ENCODE data around the gene DDX20. TPM values are rescaled to one million over a fixed set of nuclear protein-coding genes. Genes with fewer than 3 reads are reported as not detected.

Gene DDX20
- total and polyA plus RNA-seq, 4 experiments from 2014 or later = 10.1 to 26.0 (median 18.0) TPM

- ChIA-PET POLR2A (ENCODE audit: partially characterized antibody) (interaction anchor here (0.6 to 4.0 kb wide), 6 partner anchors 10 to 304 kb away, joined by 3 to 47 read pairs (median 7); partner anchors contain the start of gene INKA2), CTCF (ENCODE audit: partially characterized antibody) (interaction anchor here (1.2 to 8.0 kb wide), 5 partner anchors 12 to 305 kb away, joined by 3 to 73 read pairs (median 42); no protein-coding TSS in a partner anchor)
- H3K27me3 Mint-ChIP-seq = peaks cover 0 to 2% of the 10 kb centered on the region in 2 donors
- Histone ChIP-seq H3K4me1 (ENCODE audit: insufficient read depth, low read length) (peaks cover 20% of the 10 kb centered on the region), H3K9me3 (ENCODE audit: control insufficient read depth in 1 of 2, low read length in 2 of 2) (no peaks in the 10 kb centered on the region), H3K36me3 (ENCODE audit: insufficient read depth, low read length) (peaks cover 23% of the 10 kb centered on the region), H3K4me3 (ENCODE audit: low read length in 2 of 2) (peak overlapping the region; percentile 63 to 92), H3K27ac (ENCODE audit: low read depth, low read length) (peak overlapping the region; percentile 93), H3K27me3 (ENCODE audit: insufficient read depth, low read length) (no peaks in the 10 kb centered on the region)
- peaks cover 17 to 38% of the 10 kb centered on the region in 2 donors for H3K36me3 Mint-ChIP-seq
- peak overlapping the region; percentile 90 to 100 (median 98) for H3K4me3 Mint-ChIP-seq
- intact Hi-C loops (cut with micrococcal nuclease) = loop anchor here (5.0 kb wide), 1 partner anchor 861 kb away; the partner anchor contains the start of genes CAPZA1 and ST7L
- H3K27ac Mint-ChIP-seq = peak overlapping the region; percentile 86 to 99 (median 97)
- DNase-seq = no peak
- H3K9me3 Mint-ChIP-seq = peaks cover 0 to 9% (median 0%) of the 10 kb centered on the region in 8 donors
- peaks cover 26 to 40% (median 33%) of the 10 kb centered on the region in 4 donors for H3K4me1 Mint-ChIP-seq
Observed at GRCh38 chr1:111756124-111756513, 418 bp downstream of the DDX20 start.

- H3K27ac Mint-ChIP-seq = peak overlapping the region in 6 of 7 donors; percentile 53 to 98 (median 78)
- ChIA-PET POLR2A (ENCODE audit: partially characterized antibody) (no interaction called here), CTCF (ENCODE audit: partially characterized antibody) (interaction anchor here (8.0 kb wide), 1 partner anchor 45 kb away, joined by 73 read pairs; no protein-coding TSS in a partner anchor)
- peaks cover 26 to 40% (median 33%) of the 10 kb centered on the region in 4 donors for H3K4me1 Mint-ChIP-seq
- H3K4me1 ChIP-seq (ENCODE audit: insufficient read depth, low read length) = peaks cover 20% of the 10 kb centered on the region
- intact Hi-C loops (cut with micrococcal nuclease) = loop anchor here (5.0 kb wide), 1 partner anchor 859 kb away; the partner anchor contains the start of genes CAPZA1 and ST7L
- H3K4me3 Mint-ChIP-seq = peak overlapping the region in 5 of 8 donors; percentile 5 to 62 (median 57)
- peaks cover 33 to 56% of the 10 kb centered on the region in 2 donors for H3K36me3 Mint-ChIP-seq
- H3K4me3 ChIP-seq (ENCODE audit: low read length in 2 of 2) = no peak overlapping the region
- H3K9me3 ChIP-seq (ENCODE audit: control insufficient read depth in 1 of 2, low read length in 2 of 2) = no peaks in the 10 kb centered on the region
- peaks cover 0 to 9% (median 0%) of the 10 kb centered on the region in 8 donors for H3K9me3 Mint-ChIP-seq
- no peak overlapping the region for H3K27ac ChIP-seq (ENCODE audit: low read depth, low read length)
- H3K36me3 ChIP-seq (ENCODE audit: insufficient read depth, low read length) = peaks cover 40% of the 10 kb centered on the region
- H3K27me3 ChIP-seq (ENCODE audit: insufficient read depth, low read length) = no peaks in the 10 kb centered on the region
- no peak for DNase-seq
- H3K27me3 Mint-ChIP-seq = peaks cover 0 to 2% of the 10 kb centered on the region in 2 donors
Observed at GRCh38 chr1:111758373-111758772, 2.7 kb downstream of the DDX20 start.

- intact Hi-C loops (cut with micrococcal nuclease) = no loop called here
- CTCF ChIA-PET (ENCODE audit: partially characterized antibody) = interaction anchor here (2.8 kb wide), 1 partner anchor 46 kb away, joined by 16 read pairs; no protein-coding TSS in a partner anchor
- peaks cover 41 to 76% of the 10 kb centered on the region in 2 donors for H3K36me3 Mint-ChIP-seq
Observed at GRCh38 chr1:111761717-111762116, 6.0 kb downstream of the DDX20 start.

GRCh38 chr1:111762332-111762731 lies 6.6 kb downstream of the DDX20 start:
- intact Hi-C loops (cut with micrococcal nuclease) = no loop called here
- Mint-ChIP-seq H3K36me3 (peaks cover 41 to 78% of the 10 kb centered on the region in 2 donors), H3K4me1 (peaks cover 10 to 15% (median 12%) of the 10 kb centered on the region in 4 donors), H3K4me3 (no peak overlapping the region), H3K27me3 (no peaks in the 10 kb centered on the region), H3K9me3 (no peaks in the 10 kb centered on the region), H3K27ac (peak overlapping the region in 3 of 7 donors; percentile 32 to 64 (median 41))
- DNase-seq = no peak
- peaks cover 71% of the 10 kb centered on the region for H3K36me3 ChIP-seq (ENCODE audit: insufficient read depth, low read length)
- POLR2A ChIA-PET (ENCODE audit: partially characterized antibody) = no interaction called here
- H3K4me3 ChIP-seq (ENCODE audit: low read length in 2 of 2) = no peak overlapping the region
- H3K4me1 ChIP-seq (ENCODE audit: insufficient read depth, low read length) = peaks cover 2% of the 10 kb centered on the region
- H3K27ac ChIP-seq (ENCODE audit: low read depth, low read length) = no peak overlapping the region
- CTCF ChIA-PET (ENCODE audit: partially characterized antibody) = interaction anchor here (1.0 to 2.8 kb wide), 5 partner anchors 7 to 47 kb away, joined by 3 to 16 read pairs (median 4); no protein-coding TSS in a partner anchor
- no peaks in the 10 kb centered on the region for H3K9me3 ChIP-seq (ENCODE audit: control insufficient read depth in 1 of 2, low read length in 2 of 2)
- H3K27me3 ChIP-seq (ENCODE audit: insufficient read depth, low read length) = no peaks in the 10 kb centered on the region

More at GRCh38 chr1:111761717-111762116, 6.0 kb downstream of the DDX20 start:
- Mint-ChIP-seq H3K27ac (peak overlapping the region in 1 of 7 donors; percentile 25), H3K4me3 (no peak overlapping the region), H3K27me3 (no peaks in the 10 kb centered on the region), H3K9me3 (no peaks in the 10 kb centered on the region), H3K4me1 (peaks cover 14 to 21% (median 17%) of the 10 kb centered on the region in 4 donors)
- H3K36me3 ChIP-seq (ENCODE audit: insufficient read depth, low read length) = peaks cover 71% of the 10 kb centered on the region
- peaks cover 8% of the 10 kb centered on the region for H3K4me1 ChIP-seq (ENCODE audit: insufficient read depth, low read length)
- DNase-seq = no peak
- no peaks in the 10 kb centered on the region for H3K27me3 ChIP-seq (ENCODE audit: insufficient read depth, low read length)
- POLR2A ChIA-PET (ENCODE audit: partially characterized antibody) = no interaction called here
- no peaks in the 10 kb centered on the region for H3K9me3 ChIP-seq (ENCODE audit: control insufficient read depth in 1 of 2, low read length in 2 of 2)
- H3K4me3 ChIP-seq (ENCODE audit: low read length in 2 of 2) = no peak overlapping the region
- H3K27ac ChIP-seq (ENCODE audit: low read depth, low read length) = no peak overlapping the region

GRCh38 chr1:111768023-111768422 lies 12.3 kb downstream of the DDX20 start:
- no peaks in the 10 kb centered on the region for H3K27me3 Mint-ChIP-seq
- no peak overlapping the region for H3K27ac ChIP-seq (ENCODE audit: low read depth, low read length)
- H3K36me3 ChIP-seq (ENCODE audit: insufficient read depth, low read length) = peaks cover 33% of the 10 kb centered on the region
- H3K9me3 Mint-ChIP-seq = no peaks in the 10 kb centered on the region
- no peaks in the 10 kb centered on the region for H3K4me1 ChIP-seq (ENCODE audit: insufficient read depth, low read length)
- ChIA-PET CTCF (ENCODE audit: partially characterized antibody) (interaction anchor here (0.9 to 5.6 kb wide), 13 partner anchors 12 to 737 kb away, joined by 3 to 79 read pairs (median 4); partner anchors contain the start of gene DDX20), POLR2A (ENCODE audit: partially characterized antibody) (interaction anchor here (0.7 to 1.7 kb wide), 3 partner anchors 54 to 286 kb away, joined by 3 to 7 read pairs (median 6); no protein-coding TSS in a partner anchor)
- no peak overlapping the region for H3K4me3 Mint-ChIP-seq
- no peak overlapping the region for H3K4me3 ChIP-seq (ENCODE audit: low read length in 2 of 2)
- H3K9me3 ChIP-seq (ENCODE audit: control insufficient read depth in 1 of 2, low read length in 2 of 2) = no peaks in the 10 kb centered on the region
- peaks cover 10 to 50% of the 10 kb centered on the region in 2 donors for H3K36me3 Mint-ChIP-seq
- peak overlapping the region in 3 of 7 donors; percentile 8 to 53 (median 17) for H3K27ac Mint-ChIP-seq
- H3K4me1 Mint-ChIP-seq = peaks cover 0 to 3% (median under 1%) of the 10 kb centered on the region in 4 donors
- no peak for DNase-seq
- no peaks in the 10 kb centered on the region for H3K27me3 ChIP-seq (ENCODE audit: insufficient read depth, low read length)
- intact Hi-C loops (cut with micrococcal nuclease) = no loop called here

GRCh38 chr1:111768625-111769024 lies 12.9 kb downstream of the DDX20 start:
- H3K4me3 Mint-ChIP-seq = no peak overlapping the region
- Histone ChIP-seq H3K9me3 (ENCODE audit: control insufficient read depth in 1 of 2, low read length in 2 of 2) (no peaks in the 10 kb centered on the region), H3K4me3 (ENCODE audit: low read length in 2 of 2) (no peak overlapping the region), H3K27ac (ENCODE audit: low read depth, low read length) (no peak overlapping the region), H3K4me1 (ENCODE audit: insufficient read depth, low read length) (no peaks in the 10 kb centered on the region), H3K27me3 (ENCODE audit: insufficient read depth, low read length) (no peaks in the 10 kb centered on the region), H3K36me3 (ENCODE audit: insufficient read depth, low read length) (peaks cover 29% of the 10 kb centered on the region)
- peak overlapping the region in 1 of 7 donors; percentile 53 for H3K27ac Mint-ChIP-seq
- DNase-seq = no peak
- H3K4me1 Mint-ChIP-seq = peaks cover 0 to 3% (median under 1%) of the 10 kb centered on the region in 4 donors
- ChIA-PET CTCF (ENCODE audit: partially characterized antibody) (interaction anchor here (0.8 to 5.6 kb wide), 18 partner anchors 8 to 491 kb away, joined by 3 to 79 read pairs (median 4); partner anchors contain the start of genes ADORA3, DDX20, INKA2 and TMIGD3), POLR2A (ENCODE audit: partially characterized antibody) (interaction anchor here (1.6 to 1.7 kb wide), 5 partner anchors 8 to 287 kb away, joined by 4 to 12 read pairs (median 7); partner anchors contain the start of gene DDX20)
- peaks cover 7 to 46% of the 10 kb centered on the region in 2 donors for H3K36me3 Mint-ChIP-seq
- intact Hi-C loops (cut with micrococcal nuclease) = loop anchor here (1.0 kb wide), 6 partner anchors 53 to 738 kb away; no protein-coding TSS in a partner anchor
- H3K9me3 Mint-ChIP-seq = no peaks in the 10 kb centered on the region
- no peaks in the 10 kb centered on the region for H3K27me3 Mint-ChIP-seq
